Suprapubic skin (tissue), 4 donors: ENCODE results near the gene CLCA4.

Experiments used
- POLR2A ChIP-seq, 2 donors: fragments of 450-650 bp; IDR thresholded peaks; one replicate each; pipeline ENCODE4 v1.6.1; 2017; ENCODE audit warnings: antibody characterized with exemption in 2 of 2, mild to moderate bottlenecking in 2 of 2, moderate library complexity in 2 of 2
- POLR2AphosphoS5 ChIP-seq, 3 donors: sonication (generic); formaldehyde crosslinking; IDR thresholded peaks; one replicate each; pipeline ENCODE4 v1.6.1; 2017; ENCODE audit warnings: antibody characterized with exemption in 3 of 3

- TF ChIP-seq POLR2AphosphoS5 (IDR thresholded peaks at IDR 0.05) = no peak
- TF ChIP-seq POLR2A (IDR thresholded peaks at IDR 0.05) = no peak
Observed at GRCh38 chr1:86582161-86582560, 35.3 kb downstream of the CLCA4 start.
